HG03097 (cell line): ENCODE data around the gene SRPX2.
"Not testable (repeated sequence)": the region's sequence is repeated elsewhere in the genome, so short reads cannot be mapped to it uniquely, and the experiment has no call there.

Experiments
- ATAC-seq: cut with Tn5 transposase; IDR thresholded peaks from one replicate; pipeline ENCODE4 v1.9.1; 2021; ENCODE audit not compliant: unreplicated experiment, low FRiP score

The SRPX2 gene

GRCh38 chrX:100695991-100696390 lies 52.0 kb downstream of the SRPX2 start:
- no peak for ATAC-seq

GRCh38 chrX:100696699-100697351 lies 52.8 kb downstream of the SRPX2 start:
- ATAC-seq = no peak

GRCh38 chrX:100698551-100698950 lies 54.6 kb downstream of the SRPX2 start:
- no peak for ATAC-seq

DNA sequence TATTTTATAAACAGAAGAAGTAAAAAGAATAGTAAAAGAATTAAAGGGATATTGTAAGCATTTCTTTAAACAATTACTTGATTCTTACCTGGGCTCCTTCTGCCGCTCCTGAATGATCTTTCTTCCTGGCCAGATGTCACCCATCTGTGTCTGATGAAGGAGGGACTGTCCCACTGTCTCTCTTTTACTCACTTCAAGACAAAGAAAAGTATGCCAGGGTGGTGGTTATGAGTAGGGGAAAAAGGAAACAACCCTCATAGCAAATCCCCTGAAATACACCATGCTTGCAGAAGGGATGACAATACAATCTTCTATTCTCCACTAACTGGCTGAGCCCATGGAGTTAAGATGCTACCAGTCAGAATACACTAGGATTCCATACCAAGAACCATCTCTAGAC lies 56.8 kb downstream of the SRPX2 start:
- ATAC-seq = no peak

GRCh38 chrX:100704581-100705203 lies 60.7 kb downstream of the SRPX2 start:
- no peak for ATAC-seq

- ATAC-seq = no peak
Measured at GRCh38 chrX:100710816-100711215, 66.8 kb downstream of the SRPX2 start.

DNA sequence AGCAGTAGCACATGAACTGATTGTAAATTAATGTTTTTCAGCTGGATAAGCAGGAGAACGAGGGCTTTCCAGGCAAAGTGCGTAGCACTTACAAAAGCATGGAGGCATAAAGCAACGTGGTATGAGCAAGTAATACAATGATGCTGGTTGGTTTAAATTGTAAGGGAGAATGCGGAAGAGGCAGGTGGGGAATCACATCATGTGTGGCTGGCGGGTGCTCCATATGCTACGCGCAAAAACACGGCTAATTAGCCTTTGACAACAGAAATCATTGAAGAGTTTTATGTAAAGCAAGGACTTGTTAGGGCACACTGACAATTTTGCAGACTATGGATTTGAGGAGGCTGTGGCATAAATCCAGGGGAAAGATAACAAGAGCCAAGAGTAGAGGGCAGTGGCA lies 73.4 kb downstream of the SRPX2 start:
- ATAC-seq = no peak

- no peak for ATAC-seq
Measured at GRCh38 chrX:100719139-100719538, 75.1 kb downstream of the SRPX2 start.

GRCh38 chrX:100720301-100720700 lies 76.3 kb downstream of the SRPX2 start:
- ATAC-seq = no peak

GRCh38 chrX:100721328-100721727 lies 77.3 kb downstream of the SRPX2 start:
- no peak for ATAC-seq

GRCh38 chrX:100724006-100724405 lies 80.0 kb downstream of the SRPX2 start:
- not testable (repeated sequence) for ATAC-seq
